ENCODE measurements around the gene OR2D2.

GRCh38 chr11:6932145-6932544 is 39.8 kb upstream of the OR2D2 start:
- TF ChIP-seq POLR2A (IDR thresholded peaks at IDR 0.05) (no peak), POLR2AphosphoS5 (IDR thresholded peaks at IDR 0.05; ENCODE audit: insufficient read depth in 1 of 2, low read depth in 1 of 2) (no peak)
